HG02840 (cell line): ENCODE data around the gene ZBTB20.
"Not testable (repeated sequence)": the region's sequence is repeated elsewhere in the genome, so short reads cannot be mapped to it uniquely, and the experiment has no call there.

Experiments
- ATAC-seq: cut with Tn5 transposase; IDR thresholded peaks from one replicate; pipeline ENCODE4 v1.9.1; 2021; ENCODE audit warnings: mild to moderate bottlenecking, moderate library complexity, moderate number of reproducible peaks; ENCODE audit not compliant: unreplicated experiment, low FRiP score

The ZBTB20 gene

GRCh38 chr3:114698146-114699105 lies 448.7 kb downstream of the ZBTB20 start:
- no peak for ATAC-seq

DNA sequence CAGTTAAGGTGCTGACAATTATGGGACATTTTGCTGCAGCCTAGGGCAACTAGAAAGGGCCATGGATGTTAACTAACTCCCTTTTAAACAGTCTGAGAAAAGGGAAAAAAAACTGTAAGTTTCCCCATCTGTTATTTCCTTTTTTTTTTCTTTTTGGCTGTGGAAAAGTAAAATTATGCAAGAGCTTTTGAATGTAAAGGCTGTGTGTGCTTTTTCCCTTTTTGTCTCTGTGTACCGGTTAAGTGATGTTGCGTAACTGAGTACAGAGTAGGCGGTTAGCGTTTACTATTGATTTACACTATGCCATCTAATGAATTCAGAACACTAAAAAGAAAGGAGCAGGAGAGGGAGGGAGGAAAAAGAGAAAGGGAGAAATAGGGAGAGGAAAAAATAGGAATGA lies 449.7 kb downstream of the ZBTB20 start:
- no peak for ATAC-seq

DNA sequence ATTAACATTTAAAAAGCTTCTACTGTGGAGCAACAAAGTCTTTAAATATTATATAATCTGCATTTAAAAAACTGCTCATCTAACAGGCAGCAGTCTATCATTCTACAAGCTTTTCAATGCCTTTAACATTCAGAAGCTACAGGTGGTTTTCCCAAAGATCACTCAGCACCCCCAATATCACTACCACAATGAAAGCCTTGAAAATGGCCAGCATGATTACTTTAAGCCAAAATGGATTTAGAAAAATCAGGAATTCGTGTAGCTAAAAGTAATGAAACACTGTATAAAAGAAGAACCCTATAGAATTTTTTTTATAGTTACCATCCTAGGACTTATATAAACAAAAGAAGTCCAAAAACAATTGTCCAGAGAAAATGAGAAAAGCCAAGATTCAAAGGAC lies 452.8 kb downstream of the ZBTB20 start:
- ATAC-seq = no peak

DNA sequence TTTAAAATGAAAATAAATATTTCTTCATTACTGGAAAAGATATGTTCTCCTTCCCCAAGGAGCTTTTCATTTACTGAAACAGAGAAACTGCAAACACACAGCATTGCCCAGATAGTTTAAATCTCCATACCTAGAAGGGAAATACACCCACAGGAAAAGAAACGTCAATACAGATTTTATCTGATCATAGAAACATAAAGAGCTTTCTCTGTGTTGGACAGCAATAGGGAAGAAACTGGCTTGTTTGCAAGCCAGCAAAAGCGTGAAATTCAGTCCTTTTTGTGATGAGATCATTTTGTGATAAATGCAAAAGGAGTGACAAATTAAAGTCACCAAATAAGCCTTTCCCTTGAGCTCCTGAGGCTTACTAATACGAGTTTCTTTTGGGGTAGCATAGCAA lies 455.2 kb downstream of the ZBTB20 start:
- no peak for ATAC-seq

DNA sequence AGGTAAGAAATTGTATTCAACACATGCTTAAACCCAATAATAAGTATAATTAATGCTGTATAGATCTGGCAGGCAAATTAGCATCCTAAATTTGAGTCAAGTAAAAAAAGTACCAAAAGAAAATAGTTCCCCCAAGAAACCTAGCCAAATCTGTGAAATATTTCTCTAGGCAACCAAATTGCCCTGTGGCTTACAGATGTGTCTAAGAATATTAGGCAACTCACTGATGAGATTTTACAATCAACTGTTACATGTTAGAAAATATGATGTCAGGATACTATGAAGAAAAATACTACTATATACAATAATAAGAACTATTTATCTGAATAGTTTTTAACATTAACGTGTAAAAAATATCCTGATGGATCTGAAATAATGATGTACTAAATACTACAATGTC lies 456.2 kb downstream of the ZBTB20 start:
- ATAC-seq = no peak

DNA sequence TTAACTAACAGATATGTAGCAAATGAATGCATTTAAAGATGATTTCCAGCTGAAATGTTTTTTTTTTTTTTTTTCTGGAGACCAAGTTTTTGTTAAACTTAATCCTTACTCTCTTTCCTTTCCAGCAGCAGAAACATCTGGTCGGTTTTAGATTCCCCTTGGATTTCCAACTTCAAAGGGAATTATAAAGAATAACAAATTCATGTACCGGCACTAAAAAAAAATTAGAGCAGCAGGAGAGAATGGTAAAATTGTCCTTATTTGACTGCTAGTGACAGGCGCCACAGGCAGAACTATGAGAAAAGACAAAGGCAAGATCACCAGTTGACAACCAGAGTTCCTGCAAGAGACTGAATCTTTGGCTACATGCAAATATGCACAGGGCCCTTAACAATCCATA lies 459.9 kb downstream of the ZBTB20 start:
- ATAC-seq = no peak

DNA sequence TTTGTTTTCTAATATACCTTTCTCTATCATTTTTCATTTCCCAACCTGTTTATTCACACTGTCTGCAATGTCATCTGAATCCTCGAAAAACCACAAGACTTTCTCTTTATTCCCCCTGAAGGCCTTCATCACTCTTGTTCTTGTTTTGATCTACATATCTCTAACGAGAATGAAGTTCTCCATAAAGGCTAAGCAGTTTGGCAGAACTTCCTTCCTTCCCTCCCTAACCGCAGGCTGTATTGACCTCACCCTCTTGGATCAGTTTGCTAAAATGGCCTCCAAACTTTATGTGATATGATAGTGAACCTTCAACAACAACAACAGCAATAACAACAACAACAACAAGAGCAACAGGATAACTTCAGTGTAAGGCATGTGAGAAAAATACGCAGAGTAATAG lies 460.5 kb downstream of the ZBTB20 start:
- ATAC-seq = no peak

GRCh38 chr3:114685161-114685560 lies 461.9 kb downstream of the ZBTB20 start:
- ATAC-seq = no peak

DNA sequence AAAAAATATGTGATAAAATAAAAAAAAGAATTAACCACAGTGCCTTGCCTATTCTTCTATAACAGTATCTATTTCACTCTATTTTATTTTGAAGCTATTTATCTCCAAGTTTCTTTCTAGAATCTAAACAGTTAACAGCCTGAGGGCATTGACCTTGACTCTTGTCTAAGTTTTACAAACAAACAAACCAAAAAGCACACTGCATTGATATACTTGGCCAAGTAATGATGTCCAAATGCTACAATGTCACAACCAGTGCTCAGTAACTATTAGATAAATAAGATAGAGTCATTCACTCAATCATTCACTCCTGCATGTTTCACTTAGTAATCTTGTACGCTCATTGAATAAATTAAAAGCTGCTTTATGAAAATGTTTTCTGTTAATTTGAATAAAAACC lies 466.8 kb downstream of the ZBTB20 start:
- ATAC-seq = no peak

- ATAC-seq = not testable (repeated sequence)
Observed at GRCh38 chr3:114679773-114680172, 467.3 kb downstream of the ZBTB20 start.

DNA sequence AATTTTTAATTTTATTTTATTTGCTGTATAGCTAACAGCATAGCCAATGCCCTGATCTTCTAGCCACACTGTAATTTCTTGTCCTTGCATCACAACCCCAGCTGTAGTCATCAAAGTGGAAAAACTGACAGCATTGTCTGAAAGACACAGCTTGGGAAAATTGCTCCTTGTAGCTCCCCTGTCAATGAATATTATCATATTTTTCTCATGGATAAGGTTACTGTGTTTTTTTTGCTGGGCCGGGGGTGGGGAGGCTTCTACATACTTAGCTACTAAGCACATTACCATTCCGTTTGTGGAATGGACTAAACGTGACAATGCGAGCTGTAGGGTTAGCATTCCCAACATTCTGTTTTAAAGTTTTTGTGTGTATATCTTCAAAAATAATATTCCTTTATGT lies 472.0 kb downstream of the ZBTB20 start:
- no peak for ATAC-seq

- no peak for ATAC-seq
Observed at GRCh38 chr3:114674036-114674435, 473.1 kb downstream of the ZBTB20 start.

GRCh38 chr3:114673481-114673880 lies 473.6 kb downstream of the ZBTB20 start:
- ATAC-seq = no peak

GRCh38 chr3:114672692-114673447 lies 474.2 kb downstream of the ZBTB20 start:
- no peak for ATAC-seq

DNA sequence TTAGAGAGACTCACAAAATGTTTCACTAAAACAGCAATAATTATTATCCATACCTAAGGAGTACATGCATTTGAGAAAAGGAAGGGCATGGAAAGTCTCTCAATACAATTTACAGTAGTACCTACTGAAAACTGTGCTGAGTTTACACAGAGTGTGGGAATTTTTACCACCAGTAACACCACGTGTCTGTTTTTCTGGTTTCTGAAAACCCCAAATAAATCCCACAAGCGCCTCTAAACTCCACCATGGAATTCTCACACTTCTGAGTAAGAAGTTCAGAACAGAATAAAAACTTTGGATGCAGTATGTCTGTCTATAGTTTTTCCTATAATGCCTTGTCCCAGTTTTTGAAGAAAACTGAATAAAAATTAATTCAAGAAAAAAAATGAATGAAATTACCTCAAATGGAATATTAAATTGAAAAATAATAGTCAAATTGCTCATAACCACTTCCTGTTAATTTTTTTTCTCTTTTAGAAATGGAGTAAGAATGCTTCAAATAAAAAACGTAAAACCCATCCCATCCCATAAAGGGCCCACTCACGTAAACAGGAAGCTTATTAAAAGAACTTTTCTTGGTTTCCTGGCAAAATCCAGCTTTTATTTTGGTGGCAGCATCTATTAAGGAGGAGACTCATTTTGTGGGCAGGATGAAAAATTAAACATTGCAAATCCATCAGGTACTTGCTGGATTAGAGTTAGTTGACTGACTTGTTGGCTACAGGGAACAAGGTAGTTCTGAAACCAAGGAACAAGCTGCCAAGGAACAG lies 475.2 kb downstream of the ZBTB20 start:
- no peak for ATAC-seq

- no peak for ATAC-seq
Observed at GRCh38 chr3:114669614-114670013, 477.5 kb downstream of the ZBTB20 start.

GRCh38 chr3:114668099-114668498 lies 479.0 kb downstream of the ZBTB20 start:
- ATAC-seq = no peak

DNA sequence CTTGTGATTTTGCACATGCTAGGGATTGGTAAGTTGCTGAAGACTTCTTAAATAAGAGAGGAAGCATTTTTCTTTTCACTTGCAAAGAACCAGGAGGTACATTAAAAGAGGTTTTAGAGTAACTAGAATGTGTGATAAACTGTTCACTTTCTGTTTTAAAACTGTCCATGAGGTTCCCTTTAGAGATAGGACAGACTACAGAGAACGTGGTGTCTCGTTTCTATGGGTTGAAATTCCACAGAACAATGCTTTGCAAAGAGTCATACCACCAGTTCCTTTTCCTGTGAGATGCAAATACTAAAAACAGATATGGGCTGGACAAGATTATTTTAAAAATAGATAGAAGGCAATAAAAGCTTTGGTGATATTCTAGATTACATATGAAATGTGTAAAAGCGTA lies 480.5 kb downstream of the ZBTB20 start:
- ATAC-seq = no peak

DNA sequence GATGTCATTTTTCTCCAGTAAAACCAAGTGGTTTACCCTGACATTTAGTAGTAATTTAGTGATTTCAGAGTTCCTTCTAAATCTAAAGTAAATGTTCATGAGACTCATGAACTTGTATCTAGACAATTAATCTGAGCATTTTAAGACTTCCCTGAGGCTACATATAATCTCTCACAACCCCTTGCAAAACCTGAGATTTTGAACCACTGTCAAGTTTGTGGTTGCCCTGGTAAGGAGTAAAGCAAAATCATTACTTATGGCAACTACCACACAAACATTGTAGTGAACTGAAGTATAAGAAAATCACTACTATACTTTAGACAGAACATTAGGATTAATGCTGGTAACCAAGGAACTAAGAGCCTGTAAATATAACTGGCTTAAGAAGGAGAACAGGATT lies 483.1 kb downstream of the ZBTB20 start:
- no peak for ATAC-seq

DNA sequence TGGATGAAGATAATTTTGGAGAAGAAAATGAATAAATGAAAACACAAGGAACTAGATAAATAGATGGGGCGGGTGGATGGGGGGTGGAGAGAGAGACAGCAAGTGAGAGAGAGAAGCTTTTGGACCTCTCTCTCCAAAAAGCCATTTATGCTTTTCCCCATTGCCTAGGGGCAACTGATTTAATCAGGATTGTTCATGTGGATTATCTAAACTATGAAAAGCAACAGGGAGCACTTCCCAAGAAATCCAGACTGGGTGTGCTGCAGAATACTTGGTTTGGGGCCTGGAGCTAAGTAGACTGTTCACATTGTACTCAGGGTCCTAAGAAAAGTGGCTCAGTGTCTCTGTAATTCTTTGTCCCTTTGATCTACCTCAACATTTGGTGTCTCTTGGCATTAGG lies 486.3 kb downstream of the ZBTB20 start:
- no peak for ATAC-seq

GRCh38 chr3:114660124-114660523 lies 487.0 kb downstream of the ZBTB20 start:
- ATAC-seq = no peak
